Measurements from ENCODE around the gene WRAP73.

- TF ChIP-seq CTCF (IDR thresholded peaks at IDR 0.05) (no peak), POLR2A (IDR thresholded peaks at IDR 0.05) (no peak)
Observed at GRCh38 chr1:3641046-3641760, 8.7 kb downstream of the WRAP73 start.
